Measurements from ENCODE around the gene CDH23.
A peak's percentile ranks its signal among the peaks of the same experiment; 100 is the strongest.

The CDH23 gene

DNA sequence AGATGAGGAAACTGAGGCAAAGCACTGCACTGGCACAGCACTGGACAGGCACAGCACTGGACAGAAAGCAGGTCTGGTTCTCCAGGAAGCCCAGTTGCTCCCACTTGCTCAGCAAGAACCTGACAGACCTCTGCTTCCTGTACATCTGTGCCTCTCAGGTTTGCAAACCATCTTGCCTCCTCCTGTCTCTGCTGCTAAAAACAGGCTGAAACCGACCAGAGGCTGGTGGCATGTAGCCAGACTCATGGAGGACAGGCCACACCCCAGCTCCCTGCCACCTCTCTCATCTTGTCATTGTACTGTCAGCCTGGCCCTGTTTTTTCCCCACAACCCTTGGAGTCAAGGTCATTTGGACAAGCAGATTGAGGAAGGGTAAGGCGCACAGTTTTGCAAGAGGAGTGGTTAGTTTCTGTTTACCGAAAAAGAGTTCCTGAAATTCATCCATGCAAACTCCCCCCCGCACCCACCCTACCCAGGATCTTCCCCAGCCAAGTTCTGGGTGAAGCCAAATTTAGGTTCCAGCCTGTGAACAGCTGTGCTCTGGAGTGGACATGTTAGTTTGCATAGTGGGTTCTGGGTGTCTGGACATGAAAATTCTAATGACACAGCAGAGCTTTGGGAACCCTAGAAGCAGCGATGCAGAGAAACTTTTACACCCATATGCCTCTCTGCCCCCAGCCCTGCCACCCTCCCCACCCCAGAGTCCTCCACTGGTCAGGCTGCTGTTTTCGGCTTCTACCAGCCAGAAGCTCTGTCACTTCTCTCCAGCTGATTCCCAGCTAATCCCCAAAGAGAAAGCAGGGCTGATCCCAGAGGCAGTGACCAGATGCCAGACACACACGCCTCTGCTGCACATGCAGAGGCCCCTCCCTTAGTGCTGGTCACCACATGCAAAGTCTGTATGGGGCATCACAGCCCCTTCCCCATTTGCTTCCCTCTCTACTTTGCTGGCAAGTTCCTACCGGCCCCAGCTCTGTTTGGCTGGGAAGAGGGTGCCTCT is 331.3 kb downstream of the CDH23 start:
- ChIA-PET POLR2A (ENCODE audit: low non-redundant PET) (interaction anchor here (1.3 kb wide), 1 partner anchor 45 kb away, joined by 3 read pairs; no protein-coding TSS in a partner anchor), CTCF (interaction anchor here (0.5 to 2.1 kb wide), 7 partner anchors 9 to 528 kb away, joined by 3 to 9 read pairs (median 5); partner anchors contain the start of gene VSIR)
- peak overlapping the region; percentile 95 for H3K27ac ChIP-seq
- TF ChIP-seq, protein P1, sequence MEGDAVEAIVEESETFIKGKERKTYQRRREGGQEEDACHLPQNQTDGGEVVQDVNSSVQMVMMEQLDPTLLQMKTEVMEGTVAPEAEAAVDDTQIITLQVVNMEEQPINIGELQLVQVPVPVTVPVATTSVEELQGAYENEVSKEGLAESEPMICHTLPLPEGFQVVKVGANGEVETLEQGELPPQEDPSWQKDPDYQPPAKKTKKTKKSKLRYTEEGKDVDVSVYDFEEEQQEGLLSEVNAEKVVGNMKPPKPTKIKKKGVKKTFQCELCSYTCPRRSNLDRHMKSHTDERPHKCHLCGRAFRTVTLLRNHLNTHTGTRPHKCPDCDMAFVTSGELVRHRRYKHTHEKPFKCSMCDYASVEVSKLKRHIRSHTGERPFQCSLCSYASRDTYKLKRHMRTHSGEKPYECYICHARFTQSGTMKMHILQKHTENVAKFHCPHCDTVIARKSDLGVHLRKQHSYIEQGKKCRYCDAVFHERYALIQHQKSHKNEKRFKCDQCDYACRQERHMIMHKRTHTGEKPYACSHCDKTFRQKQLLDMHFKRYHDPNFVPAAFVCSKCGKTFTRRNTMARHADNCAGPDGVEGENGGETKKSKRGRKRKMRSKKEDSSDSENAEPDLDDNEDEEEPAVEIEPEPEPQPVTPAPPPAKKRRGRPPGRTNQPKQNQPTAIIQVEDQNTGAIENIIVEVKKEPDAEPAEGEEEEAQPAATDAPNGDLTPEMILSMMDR (conservative IDR thresholded peaks at IDR 0.05; ENCODE audit: low read depth) = no peak
- DNase-seq (ENCODE audit: low spot score) = peak; percentile 39

DNA sequence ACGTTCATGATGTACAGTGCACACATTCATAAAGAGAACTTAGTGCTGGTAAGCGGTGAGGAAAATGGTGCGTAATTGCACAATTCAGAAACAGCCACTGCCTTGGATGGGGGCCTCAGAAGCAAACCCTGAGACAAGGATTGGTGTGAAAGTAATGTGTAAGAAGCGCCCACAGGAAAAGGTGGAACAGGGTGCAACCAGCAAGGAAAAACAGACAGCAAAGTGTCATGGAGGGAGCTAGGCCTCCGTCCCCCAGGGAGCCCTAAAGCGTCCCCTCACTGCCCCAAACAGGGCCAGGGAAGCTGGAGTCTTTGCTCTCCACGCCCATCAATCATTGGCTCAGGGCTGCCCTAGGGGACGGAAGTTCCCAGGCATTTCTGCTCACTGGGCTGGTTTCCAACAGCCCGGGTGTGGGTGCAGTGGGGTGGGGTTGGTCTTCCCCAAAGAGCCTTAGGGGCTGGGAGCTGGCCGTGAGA is 332.5 kb downstream of the CDH23 start:
- TF ChIP-seq, protein P1 (conservative IDR thresholded peaks at IDR 0.05; ENCODE audit: low read depth) = no peak
- ChIA-PET POLR2A (ENCODE audit: low non-redundant PET) (interaction anchor here (1.3 kb wide), 1 partner anchor 44 kb away, joined by 3 read pairs; no protein-coding TSS in a partner anchor), CTCF (interaction anchor here (0.6 to 2.1 kb wide), 7 partner anchors 8 to 350 kb away, joined by 3 to 9 read pairs (median 3); partner anchors contain the start of gene VSIR)
- H3K27ac ChIP-seq = peak overlapping the region; percentile 95
- DNase-seq (ENCODE audit: low spot score) = peak; percentile 97

DNA sequence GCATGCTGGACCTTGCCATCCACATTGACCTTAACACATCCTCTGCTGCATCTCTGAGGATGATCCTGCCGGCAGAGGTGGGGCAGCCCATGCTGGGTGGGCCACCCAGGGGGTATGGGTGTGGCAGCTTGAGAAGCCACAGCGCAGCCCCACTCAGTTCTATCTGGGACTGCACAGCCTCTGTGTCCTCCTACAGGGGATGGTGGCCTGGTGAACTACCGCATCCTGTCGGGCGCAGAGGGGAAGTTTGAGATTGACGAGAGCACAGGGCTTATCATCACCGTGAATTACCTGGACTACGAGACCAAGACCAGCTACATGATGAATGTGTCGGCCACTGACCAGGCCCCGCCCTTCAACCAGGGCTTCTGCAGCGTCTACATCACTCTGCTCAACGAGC is 335.1 kb downstream of the CDH23 start:
- TF ChIP-seq, protein P1 (conservative IDR thresholded peaks at IDR 0.05; ENCODE audit: low read depth) = no peak
- POLR2A ChIA-PET (ENCODE audit: low non-redundant PET) = no interaction called here
- DNase-seq (ENCODE audit: low spot score) = no peak
- CTCF ChIA-PET = no interaction called here
- H3K27ac ChIP-seq = no peak overlapping the region

DNA sequence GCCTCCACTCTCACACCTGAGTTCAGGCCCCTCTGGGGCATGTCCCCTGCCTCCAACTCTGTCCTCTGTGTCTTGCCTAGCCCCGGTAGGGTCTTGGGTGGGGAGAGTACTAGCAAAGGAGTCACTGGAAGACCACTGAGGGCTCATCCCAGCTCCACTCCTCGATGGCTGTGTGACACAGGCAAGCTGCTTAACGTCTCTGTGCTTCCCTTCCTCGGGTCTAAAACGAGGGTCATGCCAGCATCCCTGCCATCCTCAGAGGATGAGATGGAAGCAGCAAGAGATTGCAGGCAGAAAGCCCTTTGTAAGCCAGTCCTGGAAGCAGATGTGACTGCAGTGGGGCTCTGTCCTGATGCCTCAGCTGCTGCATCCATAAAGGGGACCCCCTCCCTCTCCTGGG is 338.1 kb downstream of the CDH23 start:
- ChIA-PET CTCF (interaction anchor here (0.6 to 0.7 kb wide), 2 partner anchors 8 to 314 kb away, joined by 3 read pairs; no protein-coding TSS in a partner anchor), POLR2A (ENCODE audit: low non-redundant PET) (no interaction called here)
- no peak for DNase-seq (ENCODE audit: low spot score)
- no peak overlapping the region for H3K27ac ChIP-seq
- TF ChIP-seq, protein P1 (conservative IDR thresholded peaks at IDR 0.05; ENCODE audit: low read depth) = no peak

DNA sequence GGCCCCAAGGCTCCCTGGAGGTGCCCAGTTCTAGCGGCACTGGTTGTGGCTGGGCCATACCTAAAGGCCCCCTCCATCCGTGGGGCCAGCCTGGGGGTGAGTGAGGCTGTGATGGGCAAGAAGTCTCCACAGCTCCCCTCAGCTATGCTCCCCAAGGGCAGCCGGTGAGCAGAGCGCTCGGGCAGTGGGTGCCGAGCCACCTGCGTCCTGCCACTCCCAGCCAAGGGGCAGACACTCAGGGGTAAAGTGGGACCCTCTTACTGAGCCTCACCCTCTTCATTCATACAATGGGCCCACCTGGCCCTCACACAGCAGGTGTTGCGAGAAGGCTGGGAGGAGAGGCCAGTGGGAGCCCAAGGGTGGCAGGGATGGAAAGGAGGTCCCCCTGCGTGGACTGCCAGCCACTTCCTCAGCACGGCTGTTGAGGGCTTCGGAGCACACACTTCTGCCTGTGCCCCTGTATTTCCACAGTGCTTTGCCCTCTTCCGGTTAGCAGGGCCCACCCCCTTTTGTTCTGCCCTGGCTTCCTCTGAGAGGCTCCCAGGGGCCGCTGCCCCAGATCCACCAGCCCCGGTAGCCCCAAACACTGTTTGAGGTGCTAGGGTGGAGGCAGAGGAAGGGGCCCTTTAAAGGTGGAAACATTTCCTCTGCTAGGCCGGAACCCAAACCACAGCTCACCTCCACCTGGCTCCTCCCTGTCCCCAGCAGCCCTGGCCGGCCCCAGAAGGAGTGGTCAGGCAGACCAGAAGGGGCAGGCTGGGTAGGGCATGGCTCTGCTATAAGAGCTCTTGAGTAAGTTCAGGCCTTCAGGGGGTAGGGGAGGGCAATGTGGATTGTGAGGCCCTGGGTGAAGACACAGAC is 339.2 kb downstream of the CDH23 start:
- DNase-seq (ENCODE audit: low spot score) = no peak
- ChIA-PET CTCF (interaction anchor here (0.5 to 1.2 kb wide), 5 partner anchors 7 to 416 kb away, joined by 3 to 5 read pairs (median 3); no protein-coding TSS in a partner anchor), POLR2A (ENCODE audit: low non-redundant PET) (no interaction called here)
- TF ChIP-seq, protein P1 (conservative IDR thresholded peaks at IDR 0.05; ENCODE audit: low read depth) = no peak
- peak overlapping the region; percentile 88 for H3K27ac ChIP-seq

All from RWPE1 (cell line).